Renal cortical epithelial cell (primary cell): ENCODE data around the gene RAPGEF2. TPM values are rescaled to one million over a fixed set of nuclear protein-coding genes. Genes with fewer than 3 reads are reported as not detected.
A peak's percentile ranks its signal among the peaks of the same experiment; 100 is the strongest.
"Not testable (repeated sequence)": the region's sequence is repeated elsewhere in the genome, so short reads cannot be mapped to it uniquely, and the experiment has no call there.

Source experiments
- DNase-seq: peaks from one replicate; pipeline ENCODE4 v3.0.0-alpha.2; 2011; ENCODE audit warnings: low read depth
- total RNA-seq: library from RNA; depleted of rRNA; stranded (reverse); fragments of >200 nt; gene quantifications from 2 replicates; pipeline ENCODE4 v1.2.3, GENCODE V29; 2014

RAPGEF2 gene
- total RNA-seq, 1 donor from 2014 or later = 66.9 TPM

DNA sequence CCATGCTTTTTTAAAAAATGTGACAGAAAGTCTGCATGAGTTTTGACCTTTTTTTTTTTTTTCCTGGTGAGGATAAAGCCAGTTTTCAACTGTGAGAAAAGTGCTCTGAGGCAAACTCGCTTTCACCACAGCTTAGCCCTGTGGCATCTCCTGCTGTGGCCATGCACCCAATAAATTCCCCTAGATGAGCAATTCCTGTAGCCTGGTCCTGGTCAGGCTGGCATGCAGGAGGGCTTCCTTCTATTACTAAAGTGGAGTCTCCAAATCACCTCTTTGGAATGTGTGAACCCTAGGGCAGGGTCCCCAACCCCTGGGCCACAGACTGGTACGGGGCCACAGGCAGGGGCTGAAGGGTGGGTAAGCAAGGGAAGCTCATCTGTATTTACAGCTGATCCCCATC is 265.4 kb downstream of the RAPGEF2 start:
- peak; percentile 16 for DNase-seq

DNA sequence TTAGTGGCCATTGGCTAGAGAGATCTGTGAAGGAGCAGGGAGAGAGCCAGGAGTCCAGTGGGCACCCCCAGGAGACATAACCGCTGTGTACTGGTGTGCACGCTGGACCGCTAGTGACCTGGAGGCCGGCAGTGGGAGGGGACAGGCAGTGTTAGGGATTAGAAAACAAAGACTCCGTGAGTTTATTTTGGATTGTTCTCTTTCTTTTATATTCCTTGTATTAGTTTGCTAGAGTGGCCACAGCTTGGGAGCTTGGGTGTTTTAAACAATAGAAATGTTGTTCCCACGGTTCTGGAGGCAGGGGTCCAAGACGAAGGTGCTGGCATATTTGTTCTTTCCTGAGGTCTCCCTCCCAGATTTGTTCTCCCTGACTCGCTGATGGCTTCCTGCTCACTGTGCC is 266.4 kb downstream of the RAPGEF2 start:
- DNase-seq = no peak

DNA sequence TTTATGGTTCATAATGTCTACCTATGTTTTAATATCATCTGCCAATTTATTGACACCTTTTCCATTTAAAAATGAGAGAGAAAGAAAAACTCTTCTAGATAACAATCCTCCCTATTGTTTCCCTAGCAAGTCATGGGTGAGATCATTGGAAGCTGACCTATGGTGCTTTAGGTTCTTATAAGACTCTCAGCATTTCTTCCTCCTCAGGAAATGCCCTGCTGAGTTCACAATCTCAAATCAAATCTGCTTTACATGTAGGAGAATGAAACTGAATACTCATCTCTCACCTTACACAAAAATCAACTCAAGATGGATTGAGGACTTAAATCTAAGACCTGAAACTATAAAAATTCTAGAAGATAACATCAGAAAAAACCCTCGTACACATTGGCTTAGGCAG is 267.4 kb downstream of the RAPGEF2 start:
- no peak for DNase-seq

DNA sequence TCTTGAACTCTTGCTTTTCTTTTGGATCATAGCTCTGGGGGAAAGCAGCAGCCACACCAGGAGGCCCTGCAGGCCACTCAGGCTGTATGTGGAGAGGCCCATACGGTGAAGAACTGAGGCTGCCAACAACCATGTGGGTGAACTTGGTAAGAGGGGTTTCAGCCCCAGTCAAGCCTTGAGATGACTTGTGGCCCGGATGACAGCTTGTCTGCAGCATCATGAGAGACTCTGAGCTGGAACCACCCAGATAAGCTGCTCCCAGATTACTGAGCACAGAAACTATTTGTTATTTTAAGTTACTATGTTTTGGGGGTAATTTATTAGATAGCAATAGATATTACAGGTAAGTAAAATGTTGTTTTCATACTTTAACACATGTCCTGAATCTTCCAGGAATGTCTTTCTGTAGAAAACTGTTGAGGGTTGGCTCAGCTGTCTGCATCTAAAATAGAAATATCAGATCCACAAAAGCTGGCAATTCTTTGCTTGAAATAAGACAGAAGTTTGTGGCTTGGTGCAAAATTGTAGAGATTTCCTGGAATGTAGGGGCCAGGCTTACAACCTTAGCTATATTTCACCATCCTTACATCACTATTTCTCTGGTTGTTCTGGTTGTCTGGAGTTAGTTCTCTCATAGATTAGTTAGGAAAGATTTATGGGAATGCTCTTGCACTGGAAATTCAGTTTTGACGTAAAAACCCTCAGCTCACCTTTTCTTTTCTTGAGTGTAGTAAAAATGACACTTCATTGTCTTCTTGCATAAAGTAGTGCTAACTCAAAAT is 272.1 kb downstream of the RAPGEF2 start:
- peak; percentile 6 for DNase-seq

DNA sequence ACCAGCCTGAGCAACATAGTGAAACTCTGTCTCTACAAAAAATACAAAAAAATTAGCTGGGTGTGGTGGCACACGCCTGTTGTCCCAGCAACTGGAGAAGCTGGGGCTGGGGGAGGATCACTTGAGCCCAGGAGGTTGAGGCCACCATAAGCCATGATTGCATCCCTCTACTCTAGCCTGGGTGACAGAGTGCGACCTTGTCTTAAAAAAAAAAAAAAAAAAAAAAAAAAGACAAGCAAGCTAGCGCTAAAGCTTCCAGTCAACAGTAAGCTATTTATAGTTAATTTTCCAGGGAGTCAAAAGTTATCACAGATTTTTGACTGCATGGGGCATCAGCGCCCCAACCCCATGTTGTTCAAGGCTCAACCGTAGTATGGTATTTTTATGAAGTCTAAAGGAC is 273.4 kb downstream of the RAPGEF2 start:
- no peak for DNase-seq

DNA sequence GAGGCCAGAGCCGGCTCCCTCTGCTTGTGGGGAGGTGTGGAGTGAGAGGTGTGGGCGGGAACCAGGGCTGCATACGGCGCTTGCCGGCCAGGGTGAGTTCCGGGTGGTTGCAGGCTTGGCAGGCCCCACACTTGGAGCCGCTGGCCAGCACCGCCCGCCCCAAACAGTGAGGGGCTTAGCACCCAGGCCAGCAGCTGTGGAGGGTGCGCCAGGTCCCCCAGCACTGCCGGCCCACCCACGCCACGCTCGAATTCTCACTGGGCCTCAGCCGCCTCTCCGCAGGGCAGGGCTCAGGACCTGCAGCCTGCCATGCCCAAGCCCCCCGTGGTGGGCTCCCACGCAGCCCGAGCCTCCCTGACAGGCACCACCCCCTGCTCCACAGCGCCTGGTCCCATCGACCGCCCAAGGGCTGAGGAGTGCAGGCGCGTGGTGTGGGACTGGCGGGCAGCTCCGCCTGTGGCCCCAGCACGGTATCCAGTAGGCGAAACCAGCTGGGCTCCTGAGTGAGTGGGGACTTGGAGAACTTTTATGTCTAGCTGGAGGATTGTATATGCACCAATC is 275.3 kb downstream of the RAPGEF2 start:
- DNase-seq = no peak

DNA sequence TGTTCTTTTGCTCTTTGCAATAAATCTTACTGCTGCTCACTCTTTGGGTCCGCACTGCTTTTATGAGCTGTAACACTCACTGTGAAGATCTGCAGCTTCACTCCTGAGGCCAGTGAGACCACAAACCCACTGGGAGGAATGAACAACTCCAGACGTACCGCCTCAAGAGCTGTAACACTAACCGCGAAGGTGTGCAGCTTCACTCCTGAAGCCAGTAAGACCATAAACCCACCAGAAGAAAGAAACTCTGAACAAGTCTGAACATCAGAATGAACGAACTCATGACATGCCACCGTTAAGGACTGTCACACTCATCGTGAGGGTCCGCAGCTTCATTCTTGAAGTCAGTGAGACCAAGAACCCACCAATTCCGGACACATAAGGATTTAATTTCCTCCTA is 276.2 kb downstream of the RAPGEF2 start:
- DNase-seq = not testable (repeated sequence)

DNA sequence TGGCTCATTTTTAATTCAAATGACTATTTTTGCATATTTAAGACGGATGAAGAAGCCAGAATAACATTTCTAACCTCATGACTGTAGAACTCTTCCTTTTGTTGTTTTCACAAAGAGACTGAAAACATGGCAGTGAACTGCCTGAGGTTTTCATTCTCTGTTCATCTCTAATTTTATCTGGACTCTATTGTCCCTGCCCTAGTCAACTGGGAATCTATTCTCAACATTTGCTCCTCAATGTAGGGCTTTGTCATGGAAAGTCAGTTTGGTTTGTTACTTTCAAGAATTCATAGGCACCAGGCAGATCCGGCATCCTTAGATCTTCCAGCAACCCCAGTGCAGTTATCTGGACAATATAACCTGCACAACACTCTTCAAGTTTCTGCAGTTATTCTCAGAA is 277.0 kb downstream of the RAPGEF2 start:
- no peak for DNase-seq

DNA sequence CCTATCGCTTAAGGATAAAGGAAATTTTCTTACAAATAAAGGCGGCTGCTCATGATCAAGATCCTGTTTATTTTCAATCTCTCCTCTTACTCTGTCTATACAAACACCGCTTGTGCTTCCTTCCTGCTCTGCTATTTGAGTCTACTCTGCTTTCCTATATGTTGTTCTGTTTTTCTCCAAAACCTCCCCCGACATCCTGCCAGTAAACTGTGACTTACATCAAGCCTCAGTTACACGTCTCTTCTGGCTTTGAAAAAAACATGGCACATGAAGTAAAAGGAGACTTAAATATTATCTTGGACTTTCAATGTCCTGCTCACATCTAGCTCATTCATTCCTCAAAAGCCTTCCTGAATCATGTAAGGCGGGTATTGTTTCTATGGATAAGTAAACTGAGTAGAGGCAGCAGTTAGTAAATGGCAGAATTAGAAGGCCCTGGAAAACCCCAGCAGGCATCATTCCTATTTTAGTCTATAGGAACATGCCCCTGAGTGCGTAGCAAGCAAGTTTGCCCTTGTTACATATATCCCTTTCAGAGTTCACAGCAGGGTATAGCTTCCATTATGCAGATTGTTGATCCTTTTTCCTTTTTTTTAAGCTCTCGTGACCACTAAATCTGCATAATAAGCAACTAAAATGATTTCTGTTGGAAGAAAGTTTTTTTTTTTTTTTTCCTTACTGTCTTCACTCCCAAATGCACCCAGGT is 280.1 kb downstream of the RAPGEF2 start:
- no peak for DNase-seq

DNA sequence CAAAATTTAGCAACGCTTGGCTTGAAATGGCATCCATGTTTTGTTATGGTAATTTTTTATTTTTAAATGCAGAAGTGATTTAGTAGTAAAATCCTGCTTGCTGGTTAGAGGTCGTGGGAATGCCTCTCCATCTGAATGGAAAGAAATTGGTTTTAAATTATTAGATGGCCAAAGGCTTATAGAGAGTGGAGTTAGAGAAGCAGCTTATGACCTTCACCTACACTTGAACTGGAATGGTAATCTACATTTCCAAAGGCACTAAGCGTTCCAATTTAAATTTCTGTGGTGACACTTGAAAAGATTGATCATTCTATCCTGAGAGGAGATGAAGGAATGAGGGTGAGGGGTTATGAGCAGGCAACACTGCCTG is 280.7 kb downstream of the RAPGEF2 start:
- DNase-seq = no peak

DNA sequence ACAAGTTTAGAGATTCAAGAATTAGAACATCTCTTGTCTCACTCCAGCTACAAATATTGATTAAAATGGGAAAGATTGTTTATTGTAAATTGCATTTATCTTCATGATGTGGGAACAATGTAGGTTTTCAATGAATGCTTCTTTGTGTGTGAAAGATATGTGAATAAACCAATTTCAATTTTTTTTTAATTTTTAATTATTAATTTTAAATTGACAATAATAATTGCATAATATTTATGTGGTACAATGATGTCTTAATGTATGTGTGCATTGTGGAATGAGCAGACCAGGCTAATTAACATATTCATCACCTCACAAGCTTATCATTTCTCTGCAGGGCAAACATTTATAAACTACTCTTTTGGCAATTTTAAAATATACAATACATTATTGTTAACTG is 281.1 kb downstream of the RAPGEF2 start:
- no peak for DNase-seq

DNA sequence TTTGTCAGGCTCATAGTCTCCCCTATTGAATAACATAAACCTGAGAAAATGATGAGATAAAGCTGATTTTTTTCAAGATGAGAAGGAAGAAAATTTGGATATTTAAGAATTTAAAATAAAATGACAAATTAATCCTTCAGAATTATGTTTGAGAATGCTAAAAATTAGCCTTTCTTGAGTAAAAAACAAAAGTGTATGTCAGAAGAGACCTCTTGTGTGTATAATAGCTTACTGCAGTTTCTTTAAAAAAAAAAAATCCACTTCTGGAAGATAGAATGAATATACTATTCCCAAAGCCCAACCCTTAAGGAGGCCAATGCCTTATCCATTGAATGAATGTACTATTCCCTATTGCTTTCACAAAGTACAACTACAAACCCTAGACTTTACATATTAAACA is 281.8 kb downstream of the RAPGEF2 start:
- DNase-seq = no peak

DNA sequence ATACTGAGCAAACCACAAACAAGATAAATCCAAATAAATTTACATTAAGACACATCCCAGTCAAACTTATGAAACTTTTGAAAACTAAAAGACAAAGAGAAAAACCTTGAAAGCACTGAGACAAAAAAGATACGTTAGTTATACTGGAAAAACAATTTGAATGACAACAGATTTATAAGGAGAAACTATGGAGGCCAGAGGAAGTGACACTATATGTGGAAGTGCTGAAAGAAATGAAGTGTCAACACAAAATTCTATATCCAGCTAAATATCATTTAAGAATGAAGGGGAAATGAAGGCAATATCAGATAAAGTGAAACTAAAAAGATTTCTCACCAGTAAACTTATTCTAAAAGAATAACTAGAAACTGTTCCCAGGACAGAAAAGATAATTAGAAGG is 283.7 kb downstream of the RAPGEF2 start:
- DNase-seq = no peak

DNA sequence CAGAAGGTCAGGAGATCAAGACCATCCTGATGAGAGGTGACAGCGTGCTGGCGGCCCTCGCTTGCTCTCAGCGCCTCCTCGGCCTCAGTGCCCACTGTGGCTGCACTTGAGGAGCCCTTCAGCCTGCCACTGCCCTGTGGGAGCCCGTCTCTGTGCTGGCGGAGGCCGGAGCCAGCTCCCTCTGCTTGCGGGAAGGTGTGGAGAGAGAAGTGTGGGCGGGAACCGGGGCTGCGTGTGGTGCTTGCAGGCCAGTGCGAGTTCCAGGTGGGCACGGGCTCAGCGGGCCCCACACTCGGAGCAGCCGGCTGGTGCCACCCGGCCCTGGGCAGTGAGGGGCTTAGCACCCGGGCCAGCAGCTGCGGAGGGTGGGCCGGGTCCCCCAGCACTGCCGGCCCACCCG is 286.9 kb downstream of the RAPGEF2 start:
- no peak for DNase-seq

DNA sequence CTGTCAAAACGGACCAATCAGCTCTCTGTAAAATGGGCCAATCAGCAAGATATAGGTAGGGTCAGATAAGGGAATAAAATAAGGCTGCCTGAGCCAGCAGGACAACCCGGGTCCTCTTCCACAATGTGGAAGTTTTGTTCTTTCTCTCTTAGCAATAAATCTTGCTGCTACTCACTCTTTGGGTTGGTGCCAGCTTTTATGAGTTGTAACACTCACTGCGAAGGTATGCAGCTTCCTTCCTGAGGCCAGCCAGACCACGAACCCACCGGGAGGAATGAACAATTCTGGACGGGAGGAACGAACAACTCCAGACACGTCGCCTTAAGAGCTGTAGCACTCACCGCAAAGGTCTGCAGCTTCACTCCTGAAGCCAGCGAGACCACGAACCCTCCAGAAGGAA is 287.8 kb downstream of the RAPGEF2 start:
- peak; percentile 98 for DNase-seq

DNA sequence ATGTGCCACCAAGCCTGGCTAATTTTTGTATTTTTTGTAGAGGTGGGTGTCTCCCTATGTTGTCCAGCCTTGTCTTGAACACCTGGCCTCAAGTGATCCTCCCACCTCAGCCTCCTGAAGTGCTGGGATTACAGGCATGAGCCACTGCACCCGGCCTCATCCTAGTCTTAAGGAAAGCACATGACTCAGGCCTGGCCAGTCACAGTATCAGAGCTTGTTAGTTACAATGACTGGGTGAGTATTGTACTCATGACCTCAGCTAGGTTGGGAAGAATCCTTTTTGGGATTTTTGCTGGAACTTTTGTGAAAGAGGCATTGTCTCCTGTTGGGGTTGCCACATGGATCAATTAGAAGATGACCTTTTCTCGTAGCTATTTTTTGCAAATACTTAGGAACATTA is 292.8 kb downstream of the RAPGEF2 start:
- DNase-seq = no peak

DNA sequence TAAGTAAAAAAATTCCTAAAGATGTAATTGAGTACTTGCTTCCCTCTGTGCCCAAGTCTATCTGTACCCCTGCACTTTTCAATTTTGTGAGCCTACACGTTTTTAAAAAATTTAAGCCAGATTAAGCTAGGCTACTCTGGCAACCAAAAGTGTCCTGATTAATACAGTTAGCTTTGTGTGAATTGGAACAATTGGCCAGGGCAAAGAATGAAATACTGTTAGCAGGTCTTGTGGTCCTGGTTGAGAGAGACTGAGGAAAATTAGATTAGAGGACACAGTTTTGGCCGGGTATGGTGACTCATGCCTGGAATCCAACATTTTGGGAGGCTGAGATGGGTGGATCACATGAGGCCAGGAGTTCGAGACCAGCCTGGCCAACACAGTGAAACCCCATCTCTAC is 293.3 kb downstream of the RAPGEF2 start:
- no peak for DNase-seq

DNA sequence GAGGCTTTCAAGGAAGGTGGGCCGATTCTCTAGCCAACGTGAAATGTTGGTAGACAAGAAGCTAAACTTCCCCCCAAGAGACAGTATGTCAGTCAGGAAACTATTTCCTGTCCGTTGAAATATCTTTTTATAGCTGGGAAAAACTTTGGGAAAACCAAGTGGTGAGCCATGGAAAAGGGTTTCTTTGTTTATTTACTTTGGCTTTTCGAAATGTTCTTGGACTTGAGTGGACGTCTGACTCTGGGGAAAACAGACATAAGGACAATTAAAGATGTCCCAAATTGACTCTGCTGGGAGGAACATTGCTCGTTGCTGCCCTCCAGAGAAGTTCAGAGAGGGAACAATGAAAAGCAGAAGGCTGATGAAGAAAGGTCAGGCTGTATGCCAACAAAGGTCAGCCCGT is 295.4 kb downstream of the RAPGEF2 start:
- DNase-seq = no peak

DNA sequence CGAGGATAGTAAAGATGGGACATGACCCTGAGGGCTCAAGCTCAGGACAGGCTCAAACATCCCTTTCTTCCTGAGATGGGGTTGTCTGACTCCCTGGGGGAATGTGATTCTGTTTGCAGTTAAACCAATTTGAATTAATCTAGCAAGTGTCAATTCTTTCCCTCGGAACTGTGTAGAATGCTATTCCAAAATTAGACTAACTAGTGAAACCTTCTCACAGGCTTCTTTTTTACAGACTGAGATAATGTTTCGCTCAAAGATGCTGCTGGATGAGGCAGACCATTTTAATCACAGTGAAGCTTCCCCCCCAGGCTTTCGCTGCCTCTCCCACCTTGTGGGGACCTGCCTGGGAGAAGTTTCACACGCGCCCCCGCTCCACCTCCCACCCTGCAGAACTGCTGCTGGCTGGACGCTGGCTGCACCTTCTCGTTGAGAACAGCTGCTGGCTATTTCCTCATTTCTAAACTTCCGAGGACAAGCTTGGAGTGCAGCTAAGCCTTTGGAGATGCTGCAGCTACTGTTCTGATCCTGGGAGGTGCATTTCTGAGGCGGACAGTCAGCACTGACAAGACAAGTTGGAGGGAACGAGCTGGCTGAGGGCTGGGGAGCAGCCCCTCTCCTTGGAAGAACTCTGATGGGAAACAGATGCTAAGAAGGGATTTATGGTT is 297.8 kb downstream of the RAPGEF2 start:
- no peak for DNase-seq

DNA sequence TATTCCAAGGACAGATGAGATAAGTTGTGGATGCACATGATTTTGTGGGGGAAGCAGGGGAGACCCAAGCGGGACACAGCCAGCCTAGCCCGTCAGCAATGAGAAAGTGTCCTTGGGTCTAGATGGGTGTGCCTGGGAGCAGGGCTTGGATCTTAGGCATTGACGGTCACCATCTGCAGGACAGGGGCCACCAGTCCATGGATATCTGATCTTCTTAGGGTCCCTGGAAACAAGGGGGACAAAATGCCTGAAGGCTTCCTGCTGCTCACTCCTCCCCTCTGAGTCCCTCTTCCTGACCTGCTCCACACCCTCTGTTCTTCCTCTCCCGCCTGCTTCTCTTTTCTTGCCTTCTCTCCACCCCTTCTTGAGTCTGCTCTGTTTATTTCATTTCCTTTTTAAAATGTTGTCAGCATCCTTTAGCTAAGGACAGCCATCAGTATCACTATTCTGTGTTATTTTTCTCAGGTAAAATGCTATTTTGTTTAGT is 298.4 kb downstream of the RAPGEF2 start:
- DNase-seq = no peak

DNA sequence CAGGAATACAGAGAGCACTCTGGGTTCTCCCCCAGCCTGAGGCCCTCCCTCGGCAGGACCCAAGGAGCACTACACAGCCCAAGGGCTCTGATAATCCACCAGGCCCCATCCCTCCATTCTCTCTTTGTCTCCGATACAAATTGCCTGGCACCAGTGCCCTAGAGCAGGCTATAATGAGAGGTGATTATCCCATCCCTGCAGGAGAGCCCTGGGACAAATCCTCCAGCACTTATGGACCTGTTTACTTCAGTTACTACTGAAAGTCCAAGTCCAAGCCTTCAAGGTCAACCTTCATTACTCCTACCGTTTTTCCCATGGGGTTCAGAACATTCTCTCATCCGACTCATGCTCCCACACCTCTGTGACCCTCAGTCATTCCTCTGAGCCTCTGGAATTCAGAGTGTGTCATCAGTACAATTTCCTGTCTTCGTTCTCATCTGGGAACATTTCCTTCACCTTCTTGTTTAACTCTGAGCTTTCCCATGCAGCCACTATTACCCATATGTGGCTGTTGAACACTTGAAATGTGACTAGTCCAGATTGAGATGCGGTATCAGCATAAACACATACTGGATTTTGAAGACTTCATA is 299.0 kb downstream of the RAPGEF2 start:
- DNase-seq = peak; percentile 96
